Measurements from ENCODE around the gene SPEG. TPM values are rescaled to one million over a fixed set of nuclear protein-coding genes. Genes with fewer than 3 reads are reported as not detected.

SPEG gene
- total RNA-seq, 1 experiment from 2014 or later = 23.3 TPM

GRCh38 chr2:219446101-219446504 lies 11.5 kb downstream of the SPEG start:
- Mint-ChIP-seq H3K9me3 (ENCODE audit: unreplicated experiment) (no peaks in the 10 kb centered on the region), H3K4me3 (ENCODE audit: unreplicated experiment) (no peak overlapping the region), H3K27me3 (ENCODE audit: insufficient read depth, unreplicated experiment) (no peaks in the 10 kb centered on the region), H3K36me3 (ENCODE audit: insufficient read depth, unreplicated experiment) (no peaks in the 10 kb centered on the region), H3K4me1 (ENCODE audit: insufficient read depth, unreplicated experiment) (peaks cover 29% of the 10 kb centered on the region), H3K27ac (ENCODE audit: low read depth, unreplicated experiment) (peak overlapping the region; percentile 33)
- no TSS peak for BruUV-seq (replicated peaks)
- intact Hi-C loops (cut with micrococcal nuclease) = no loop called here
- POLR2A ChIA-PET = no interaction called here
- no peak for TF ChIP-seq CTCF (IDR thresholded peaks at IDR 0.05; ENCODE audit: unreplicated experiment)
- DNase-seq (ENCODE audit: unreplicated experiment) = no peak
- CTCF ChIA-PET = interaction anchor here (0.6 to 1.3 kb wide), 2 partner anchors 43 to 84 kb away, joined by 3 to 4 read pairs; no protein-coding TSS in a partner anchor

DNA sequence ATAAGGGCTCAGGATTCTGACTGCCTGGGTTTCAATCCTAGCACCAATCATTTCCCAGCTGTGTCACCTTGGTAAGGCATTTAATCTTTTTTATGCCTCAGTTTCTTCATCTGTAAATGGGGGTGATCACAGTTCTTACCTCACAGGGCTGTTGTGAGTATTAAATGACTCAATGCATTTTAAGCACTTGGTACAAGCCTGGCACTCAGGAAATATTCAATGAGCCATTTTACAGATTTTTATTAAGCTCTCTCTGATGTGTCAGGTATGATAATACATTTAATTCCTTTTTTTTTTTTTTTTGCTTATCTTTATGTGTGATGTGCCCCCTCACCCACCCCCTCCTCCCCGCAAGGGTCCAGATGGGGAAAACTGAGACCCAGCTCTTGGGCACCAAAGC lies 12.0 kb downstream of the SPEG start:
- Mint-ChIP-seq H3K27me3 (ENCODE audit: insufficient read depth, unreplicated experiment) (no peaks in the 10 kb centered on the region), H3K4me1 (ENCODE audit: insufficient read depth, unreplicated experiment) (peaks cover 25% of the 10 kb centered on the region), H3K27ac (ENCODE audit: low read depth, unreplicated experiment) (no peak overlapping the region), H3K4me3 (ENCODE audit: unreplicated experiment) (no peak overlapping the region), H3K36me3 (ENCODE audit: insufficient read depth, unreplicated experiment) (no peaks in the 10 kb centered on the region), H3K9me3 (ENCODE audit: unreplicated experiment) (no peaks in the 10 kb centered on the region)
- no TSS peak for BruUV-seq (replicated peaks)
- ChIA-PET CTCF (interaction anchor here (0.6 to 1.7 kb wide), 6 partner anchors 11 to 437 kb away, joined by 3 to 5 read pairs (median 4); no protein-coding TSS in a partner anchor), POLR2A (interaction anchor here (0.6 kb wide), 1 partner anchor 51 kb away, joined by 5 read pairs; no protein-coding TSS in a partner anchor)
- DNase-seq (ENCODE audit: unreplicated experiment) = no peak
- intact Hi-C loops (cut with micrococcal nuclease) = no loop called here
- TF ChIP-seq CTCF (IDR thresholded peaks at IDR 0.05; ENCODE audit: unreplicated experiment) = no peak

DNA sequence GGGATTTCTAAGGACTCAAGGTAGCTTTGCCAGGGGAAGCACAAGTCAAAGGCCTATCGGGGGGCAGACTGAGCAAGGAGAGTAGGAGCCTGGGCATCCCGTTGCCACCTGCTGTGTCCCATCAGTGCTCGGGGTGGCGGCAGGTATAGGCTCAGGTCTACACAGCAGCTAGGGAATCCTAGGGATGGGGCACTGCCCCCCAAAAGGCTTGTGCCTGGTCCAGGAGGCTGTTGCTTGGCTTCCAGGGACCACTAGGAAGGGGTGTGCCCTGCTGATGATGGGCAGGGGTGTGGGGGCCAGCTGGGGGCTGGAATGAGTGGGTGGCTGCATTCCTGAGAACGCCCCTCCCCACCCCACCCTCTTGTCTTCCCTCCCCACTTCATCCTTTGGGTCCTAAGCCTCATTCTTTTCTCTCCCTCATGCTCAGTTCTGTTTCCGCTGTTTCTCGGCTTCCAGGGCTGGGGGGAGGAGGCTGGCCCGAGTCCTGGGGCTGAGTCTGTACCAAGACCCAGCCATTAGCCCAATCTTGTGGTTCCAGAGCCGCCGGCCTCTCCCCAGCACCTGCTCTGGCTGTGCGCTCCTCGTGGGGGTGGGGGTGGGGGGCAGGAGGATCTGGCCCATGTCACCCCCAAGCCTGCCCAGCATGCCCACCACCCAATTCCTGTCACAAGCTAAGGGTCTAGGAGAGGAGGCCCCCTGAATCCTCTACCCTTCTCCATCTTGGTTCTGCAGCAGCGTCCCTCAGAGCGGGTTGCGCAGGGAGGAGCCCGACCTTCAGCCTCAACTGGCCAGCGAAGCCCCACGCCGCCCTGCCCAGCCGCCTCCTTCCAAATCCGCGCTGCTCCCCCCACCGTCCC lies 12.8 kb downstream of the SPEG start:
- H3K9me3 Mint-ChIP-seq (ENCODE audit: unreplicated experiment) = no peaks in the 10 kb centered on the region
- ChIA-PET POLR2A (interaction anchor here (0.6 kb wide), 1 partner anchor 50 kb away, joined by 5 read pairs; no protein-coding TSS in a partner anchor), CTCF (interaction anchor here (0.6 to 1.7 kb wide), 5 partner anchors 10 to 438 kb away, joined by 3 to 5 read pairs (median 4); no protein-coding TSS in a partner anchor)
- H3K27ac Mint-ChIP-seq (ENCODE audit: low read depth, unreplicated experiment) = no peak overlapping the region
- no TSS peak for BruUV-seq (replicated peaks)
- TF ChIP-seq CTCF (IDR thresholded peaks at IDR 0.05; ENCODE audit: unreplicated experiment) = no peak
- H3K4me1 Mint-ChIP-seq (ENCODE audit: insufficient read depth, unreplicated experiment) = peaks cover 26% of the 10 kb centered on the region
- no peak overlapping the region for H3K4me3 Mint-ChIP-seq (ENCODE audit: unreplicated experiment)
- no peak for DNase-seq (ENCODE audit: unreplicated experiment)
- intact Hi-C loops (cut with micrococcal nuclease) = no loop called here
- no peaks in the 10 kb centered on the region for H3K36me3 Mint-ChIP-seq (ENCODE audit: insufficient read depth, unreplicated experiment)
- H3K27me3 Mint-ChIP-seq (ENCODE audit: insufficient read depth, unreplicated experiment) = no peaks in the 10 kb centered on the region

GRCh38 chr2:219448099-219448775 lies 13.6 kb downstream of the SPEG start:
- Mint-ChIP-seq H3K27me3 (ENCODE audit: insufficient read depth, unreplicated experiment) (no peaks in the 10 kb centered on the region), H3K36me3 (ENCODE audit: insufficient read depth, unreplicated experiment) (no peaks in the 10 kb centered on the region), H3K4me1 (ENCODE audit: insufficient read depth, unreplicated experiment) (peaks cover 26% of the 10 kb centered on the region), H3K9me3 (ENCODE audit: unreplicated experiment) (no peaks in the 10 kb centered on the region), H3K27ac (ENCODE audit: low read depth, unreplicated experiment) (no peak overlapping the region), H3K4me3 (ENCODE audit: unreplicated experiment) (no peak overlapping the region)
- ChIA-PET CTCF (interaction anchor here (1.7 kb wide), 1 partner anchor 9 kb away, joined by 5 read pairs; no protein-coding TSS in a partner anchor), POLR2A (no interaction called here)
- BruUV-seq (replicated peaks) = no TSS peak
- no peak for TF ChIP-seq CTCF (IDR thresholded peaks at IDR 0.05; ENCODE audit: unreplicated experiment)
- intact Hi-C loops (cut with micrococcal nuclease) = no loop called here
- DNase-seq (ENCODE audit: unreplicated experiment) = no peak

Data from MCF 10A (cell line).